Astrocyte of the spinal cord (primary cell): Measurements from ENCODE around the gene RGS6.

Source experiments
- DNase-seq: peaks from one replicate; pipeline ENCODE4 v3.0.0; 2011; ENCODE audit warnings: low read depth, low spot score
- H3K4me3 ChIP-seq: 2 replicates; pipeline ENCODE4 v1.5.1; 2011; ENCODE audit warnings: low read depth, mild to moderate bottlenecking, low read length, moderate library complexity
- in situ Hi-C: cut with HindIII; loops from 2 replicates; pipeline ENCODE4 v1.10.0; 2017; ENCODE audit warnings: low sequenced_read_pairs
- TF ChIP-seq, protein P1 (sequence below): IDR thresholded peaks from 2 replicates; pipeline ENCODE4 v1.5.1; 2012; ENCODE audit warnings: low read depth, mild to moderate bottlenecking, low read length, inconsistent platforms

The RGS6 gene

DNA sequence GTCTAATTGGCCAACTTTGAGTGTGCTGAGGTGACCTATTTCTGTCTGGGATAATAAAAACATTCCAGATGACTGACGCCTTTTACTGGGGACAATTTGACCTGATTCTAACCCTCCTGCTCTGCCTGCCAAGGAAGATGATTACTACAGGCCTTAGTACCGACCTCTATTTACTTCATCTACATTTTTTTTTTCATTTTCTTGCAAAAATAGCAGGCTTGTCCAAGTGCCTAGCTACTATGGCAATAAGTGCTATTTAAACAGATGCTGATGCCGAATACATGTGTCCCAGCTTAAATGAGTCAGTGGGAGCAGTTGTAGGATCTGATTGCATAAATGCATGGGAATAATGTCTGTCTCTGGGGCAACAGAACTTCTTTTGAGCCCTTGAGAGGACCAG, 254.3 kb downstream of the RGS6 start:
- DNase-seq, result no peak
- H3K4me3 ChIP-seq, result no peak overlapping the region
- in situ Hi-C loops, result no loop called here
- TF ChIP-seq, protein P1, sequence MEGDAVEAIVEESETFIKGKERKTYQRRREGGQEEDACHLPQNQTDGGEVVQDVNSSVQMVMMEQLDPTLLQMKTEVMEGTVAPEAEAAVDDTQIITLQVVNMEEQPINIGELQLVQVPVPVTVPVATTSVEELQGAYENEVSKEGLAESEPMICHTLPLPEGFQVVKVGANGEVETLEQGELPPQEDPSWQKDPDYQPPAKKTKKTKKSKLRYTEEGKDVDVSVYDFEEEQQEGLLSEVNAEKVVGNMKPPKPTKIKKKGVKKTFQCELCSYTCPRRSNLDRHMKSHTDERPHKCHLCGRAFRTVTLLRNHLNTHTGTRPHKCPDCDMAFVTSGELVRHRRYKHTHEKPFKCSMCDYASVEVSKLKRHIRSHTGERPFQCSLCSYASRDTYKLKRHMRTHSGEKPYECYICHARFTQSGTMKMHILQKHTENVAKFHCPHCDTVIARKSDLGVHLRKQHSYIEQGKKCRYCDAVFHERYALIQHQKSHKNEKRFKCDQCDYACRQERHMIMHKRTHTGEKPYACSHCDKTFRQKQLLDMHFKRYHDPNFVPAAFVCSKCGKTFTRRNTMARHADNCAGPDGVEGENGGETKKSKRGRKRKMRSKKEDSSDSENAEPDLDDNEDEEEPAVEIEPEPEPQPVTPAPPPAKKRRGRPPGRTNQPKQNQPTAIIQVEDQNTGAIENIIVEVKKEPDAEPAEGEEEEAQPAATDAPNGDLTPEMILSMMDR, result no peak

DNA sequence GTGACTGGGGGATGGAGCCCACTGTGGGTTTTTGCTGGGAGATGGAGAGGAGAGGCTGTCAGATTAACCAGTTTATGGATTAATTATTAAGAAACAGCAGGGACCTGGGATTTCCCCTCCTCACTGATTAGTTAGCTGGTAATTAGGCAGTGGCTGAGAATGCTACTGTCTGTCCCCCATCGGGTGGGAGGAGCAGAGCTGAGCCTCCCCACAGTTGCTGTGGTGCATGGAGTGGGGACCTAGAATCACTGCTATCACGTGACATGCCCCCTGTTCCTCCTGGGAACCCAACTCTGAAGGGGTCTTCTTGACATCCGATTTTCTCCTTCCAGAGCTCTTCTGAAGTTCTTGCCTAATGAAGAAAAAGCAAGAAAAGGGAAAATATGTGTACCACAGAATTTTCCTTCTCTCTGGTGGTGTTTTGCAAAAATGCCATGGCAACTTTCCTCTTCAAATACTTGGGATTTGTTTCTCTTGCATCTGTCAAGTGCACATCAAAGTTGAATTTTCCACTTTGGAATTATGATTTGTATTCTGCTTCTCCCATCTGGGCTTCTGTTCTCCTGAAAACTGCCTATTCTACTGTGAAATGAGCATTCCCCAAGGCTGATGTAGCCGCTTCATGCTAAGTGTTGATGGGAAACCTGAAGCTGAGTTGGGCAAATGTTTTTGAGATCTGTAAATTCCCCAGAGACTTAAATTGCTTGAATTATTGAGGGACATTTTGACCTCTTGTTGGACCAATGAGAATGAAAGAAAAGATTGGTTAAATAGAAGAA, 264.2 kb downstream of the RGS6 start:
- H3K4me3 ChIP-seq, result no peak overlapping the region
- DNase-seq, result no peak
- TF ChIP-seq, protein P1, result no peak
- in situ Hi-C loops, result no loop called here

- no peak overlapping the region for H3K4me3 ChIP-seq
- no peak for DNase-seq
- TF ChIP-seq, protein P1, result no peak
- in situ Hi-C loops, result no loop called here
Observed at GRCh38 chr14:72201645-72202044, 269.4 kb downstream of the RGS6 start.

- in situ Hi-C loops, result no loop called here
- TF ChIP-seq, protein P1, result no peak
- H3K4me3 ChIP-seq, result no peak overlapping the region
- no peak for DNase-seq
Observed at GRCh38 chr14:72213424-72213823, 281.2 kb downstream of the RGS6 start.

- no peak for DNase-seq
- in situ Hi-C loops, result no loop called here
- TF ChIP-seq, protein P1, result no peak
Observed at GRCh38 chr14:72215080-72215479, 282.9 kb downstream of the RGS6 start.

GRCh38 chr14:72217135-72217534, 284.9 kb downstream of the RGS6 start:
- no peak overlapping the region for H3K4me3 ChIP-seq
- TF ChIP-seq, protein P1, result no peak
- no peak for DNase-seq
- in situ Hi-C loops, result no loop called here

More at GRCh38 chr14:72215080-72215479, 282.9 kb downstream of the RGS6 start:
- H3K4me3 ChIP-seq, result no peak overlapping the region
